ENCODE measurements around the gene KIAA1755.
A peak's percentile ranks its signal among the peaks of the same experiment; 100 is the strongest.

Gene KIAA1755

GRCh38 chr20:38210741-38211140, 49.8 kb downstream of the KIAA1755 start:
- H3K4me3 ChIP-seq (ENCODE audit: low read length): no peak overlapping the region
- no peak for TF ChIP-seq CTCF (IDR thresholded peaks at IDR 0.05; ENCODE audit: insufficient read depth, low read depth, low read length, missing control alignments)
- peak; percentile 42 for DNase-seq (ENCODE audit: low read depth)

- DNase-seq (ENCODE audit: low read depth): no peak
- no peak for TF ChIP-seq CTCF (IDR thresholded peaks at IDR 0.05; ENCODE audit: insufficient read depth, low read depth, low read length, missing control alignments)
- H3K4me3 ChIP-seq (ENCODE audit: low read length): no peak overlapping the region
These were observed 50.7 kb downstream of the KIAA1755 start for GRCh38 chr20:38209736-38210405.

- H3K4me3 ChIP-seq (ENCODE audit: low read length): no peak overlapping the region
- no peak for DNase-seq (ENCODE audit: low read depth)
- TF ChIP-seq CTCF (IDR thresholded peaks at IDR 0.05; ENCODE audit: insufficient read depth, low read depth, low read length, missing control alignments): no peak
These were observed 51.4 kb downstream of the KIAA1755 start for GRCh38 chr20:38209054-38209675.

- no peak for TF ChIP-seq CTCF (IDR thresholded peaks at IDR 0.05; ENCODE audit: insufficient read depth, low read depth, low read length, missing control alignments)
- no peak overlapping the region for H3K4me3 ChIP-seq (ENCODE audit: low read length)
- DNase-seq (ENCODE audit: low read depth): no peak
These were observed 52.0 kb downstream of the KIAA1755 start for GRCh38 chr20:38208523-38208922.

GRCh38 chr20:38208088-38208487, 52.4 kb downstream of the KIAA1755 start:
- DNase-seq (ENCODE audit: low read depth): peak; percentile 53
- TF ChIP-seq CTCF (IDR thresholded peaks at IDR 0.05; ENCODE audit: insufficient read depth, low read depth, low read length, missing control alignments): no peak
- no peak overlapping the region for H3K4me3 ChIP-seq (ENCODE audit: low read length)

- H3K4me3 ChIP-seq (ENCODE audit: low read length): no peak overlapping the region
- no peak for TF ChIP-seq CTCF (IDR thresholded peaks at IDR 0.05; ENCODE audit: insufficient read depth, low read depth, low read length, missing control alignments)
- DNase-seq (ENCODE audit: low read depth): no peak
These were observed 52.9 kb downstream of the KIAA1755 start for GRCh38 chr20:38207621-38208020.

GRCh38 chr20:38205001-38205400, 55.5 kb downstream of the KIAA1755 start:
- H3K4me3 ChIP-seq (ENCODE audit: low read length): no peak overlapping the region
- no peak for DNase-seq (ENCODE audit: low read depth)
- no peak for TF ChIP-seq CTCF (IDR thresholded peaks at IDR 0.05; ENCODE audit: insufficient read depth, low read depth, low read length, missing control alignments)

Data from epithelial cell of esophagus (primary cell).